ENCODE measurements around the gene PCNX1.

The PCNX1 gene

DNA sequence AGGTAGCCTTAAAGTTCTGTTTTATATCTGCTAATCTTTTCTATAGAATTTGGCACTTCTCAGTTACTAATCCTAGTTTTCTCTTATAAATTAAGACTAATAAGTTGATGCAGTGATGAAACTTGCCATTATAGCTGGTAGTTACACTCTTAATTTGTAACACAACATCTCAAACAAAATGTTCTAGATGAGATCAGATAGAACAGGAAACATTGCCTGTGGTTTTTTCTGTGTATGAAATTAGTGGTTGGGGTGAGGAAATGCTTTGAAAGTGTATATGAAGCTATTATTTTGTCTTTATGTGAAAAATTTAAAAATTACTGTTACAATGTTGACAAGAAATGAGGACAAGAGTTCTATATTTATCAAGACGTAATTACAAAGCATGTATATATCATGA lies 91.9 kb downstream of the PCNX1 start:
- DNase-seq (ENCODE audit: low read depth in 1 of 2, low spot score in 1 of 2), result no peak
- H3K27me3 ChIP-seq (ENCODE audit: insufficient read depth, poor library complexity, severe bottlenecking), result no peaks in the 10 kb centered on the region
- no peak overlapping the region for H3K27ac ChIP-seq (replicated peaks)
- no peak for TF ChIP-seq GABPA (IDR thresholded peaks at IDR 0.05; ENCODE audit: low read depth)
- TF ChIP-seq SPI1 (IDR thresholded peaks at IDR 0.05; ENCODE audit: borderline replicate concordance, low read depth), result no peak
- TF ChIP-seq REST (IDR thresholded peaks at IDR 0.05; ENCODE audit: insufficient replicate concordance, low read depth), result no peak
- TF ChIP-seq, protein P1, sequence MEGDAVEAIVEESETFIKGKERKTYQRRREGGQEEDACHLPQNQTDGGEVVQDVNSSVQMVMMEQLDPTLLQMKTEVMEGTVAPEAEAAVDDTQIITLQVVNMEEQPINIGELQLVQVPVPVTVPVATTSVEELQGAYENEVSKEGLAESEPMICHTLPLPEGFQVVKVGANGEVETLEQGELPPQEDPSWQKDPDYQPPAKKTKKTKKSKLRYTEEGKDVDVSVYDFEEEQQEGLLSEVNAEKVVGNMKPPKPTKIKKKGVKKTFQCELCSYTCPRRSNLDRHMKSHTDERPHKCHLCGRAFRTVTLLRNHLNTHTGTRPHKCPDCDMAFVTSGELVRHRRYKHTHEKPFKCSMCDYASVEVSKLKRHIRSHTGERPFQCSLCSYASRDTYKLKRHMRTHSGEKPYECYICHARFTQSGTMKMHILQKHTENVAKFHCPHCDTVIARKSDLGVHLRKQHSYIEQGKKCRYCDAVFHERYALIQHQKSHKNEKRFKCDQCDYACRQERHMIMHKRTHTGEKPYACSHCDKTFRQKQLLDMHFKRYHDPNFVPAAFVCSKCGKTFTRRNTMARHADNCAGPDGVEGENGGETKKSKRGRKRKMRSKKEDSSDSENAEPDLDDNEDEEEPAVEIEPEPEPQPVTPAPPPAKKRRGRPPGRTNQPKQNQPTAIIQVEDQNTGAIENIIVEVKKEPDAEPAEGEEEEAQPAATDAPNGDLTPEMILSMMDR (IDR thresholded peaks at IDR 0.05; ENCODE audit: insufficient read depth, low read length), result no peak
- TF ChIP-seq POLR2AphosphoS5 (IDR thresholded peaks at IDR 0.05; ENCODE audit: low read depth), result no peak
- H3K4me3 ChIP-seq (replicated peaks; ENCODE audit: insufficient read depth, low read length), result no peak overlapping the region

GRCh38 chr14:71000091-71000490 lies 92.8 kb downstream of the PCNX1 start:
- TF ChIP-seq GABPA (IDR thresholded peaks at IDR 0.05; ENCODE audit: low read depth) (no peak), REST (IDR thresholded peaks at IDR 0.05; ENCODE audit: insufficient replicate concordance, low read depth) (no peak), SPI1 (IDR thresholded peaks at IDR 0.05; ENCODE audit: borderline replicate concordance, low read depth) (no peak), POLR2AphosphoS5 (IDR thresholded peaks at IDR 0.05; ENCODE audit: low read depth) (no peak)
- TF ChIP-seq, protein P1 (IDR thresholded peaks at IDR 0.05; ENCODE audit: insufficient read depth, low read length), result no peak
- H3K4me3 ChIP-seq (replicated peaks; ENCODE audit: insufficient read depth, low read length), result no peak overlapping the region
- DNase-seq (ENCODE audit: low read depth in 1 of 2, low spot score in 1 of 2), result no peak
- H3K27ac ChIP-seq (replicated peaks), result no peak overlapping the region
- H3K27me3 ChIP-seq (ENCODE audit: insufficient read depth, poor library complexity, severe bottlenecking), result no peaks in the 10 kb centered on the region

- DNase-seq (ENCODE audit: low read depth in 1 of 2, low spot score in 1 of 2), result no peak
- TF ChIP-seq REST (IDR thresholded peaks at IDR 0.05; ENCODE audit: insufficient replicate concordance, low read depth) (no peak), SPI1 (IDR thresholded peaks at IDR 0.05; ENCODE audit: borderline replicate concordance, low read depth) (no peak), POLR2AphosphoS5 (IDR thresholded peaks at IDR 0.05; ENCODE audit: low read depth) (no peak), GABPA (IDR thresholded peaks at IDR 0.05; ENCODE audit: low read depth) (no peak)
- TF ChIP-seq, protein P1 (IDR thresholded peaks at IDR 0.05; ENCODE audit: insufficient read depth, low read length), result no peak
- Histone ChIP-seq H3K27me3 (ENCODE audit: insufficient read depth, poor library complexity, severe bottlenecking) (no peaks in the 10 kb centered on the region), H3K4me3 (replicated peaks; ENCODE audit: insufficient read depth, low read length) (no peak overlapping the region), H3K27ac (replicated peaks) (no peak overlapping the region)
Observed at GRCh38 chr14:71001742-71002141, 94.5 kb downstream of the PCNX1 start.
